DMS79 treated with DMSO at 0.1 percent for 48 hours (cell line): ENCODE data around the gene METTL6.

Experiments used
- DNase-seq: peaks from one replicate; lab custom pipeline; 2025; lab: John Stamatoyannopoulos, UW

The METTL6 gene

GRCh38 chr3:15364078-15364477 lies 63.3 kb downstream of the METTL6 start:
- peak; percentile 61 for DNase-seq

DNA sequence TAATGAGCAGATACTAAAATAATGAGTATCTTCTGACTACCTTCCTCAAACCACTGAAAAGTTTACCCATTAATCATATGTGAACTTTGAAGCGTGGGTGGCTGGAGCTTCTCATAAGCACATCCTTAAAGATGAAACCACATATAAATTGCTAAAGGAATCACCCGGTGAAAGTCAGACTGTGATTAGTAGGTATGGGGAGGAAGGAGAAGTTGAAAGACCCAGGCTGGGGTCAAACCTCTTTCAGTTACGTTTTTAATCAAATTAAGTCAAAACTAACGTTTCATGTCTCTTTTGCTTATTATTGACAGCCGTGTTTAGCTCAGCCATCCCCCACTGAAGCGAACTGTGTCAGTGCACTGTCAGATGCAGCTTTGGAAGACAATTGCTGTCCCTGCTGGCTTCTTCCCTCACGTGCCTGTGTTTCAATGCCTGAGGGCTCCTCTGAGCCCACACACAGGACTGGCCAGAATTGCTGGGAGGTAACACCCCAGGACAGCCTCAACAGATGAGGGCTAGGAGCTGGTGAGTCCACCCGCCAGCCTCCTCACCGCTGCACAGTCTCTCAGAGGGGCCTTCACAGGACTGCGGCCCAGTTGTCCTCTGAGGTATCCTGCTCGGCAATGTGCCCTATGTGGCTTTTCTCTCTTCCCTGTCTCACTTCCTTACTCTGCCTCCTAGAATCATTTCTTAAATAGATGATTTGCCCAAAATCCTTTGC lies 65.7 kb downstream of the METTL6 start:
- no peak for DNase-seq

DNA sequence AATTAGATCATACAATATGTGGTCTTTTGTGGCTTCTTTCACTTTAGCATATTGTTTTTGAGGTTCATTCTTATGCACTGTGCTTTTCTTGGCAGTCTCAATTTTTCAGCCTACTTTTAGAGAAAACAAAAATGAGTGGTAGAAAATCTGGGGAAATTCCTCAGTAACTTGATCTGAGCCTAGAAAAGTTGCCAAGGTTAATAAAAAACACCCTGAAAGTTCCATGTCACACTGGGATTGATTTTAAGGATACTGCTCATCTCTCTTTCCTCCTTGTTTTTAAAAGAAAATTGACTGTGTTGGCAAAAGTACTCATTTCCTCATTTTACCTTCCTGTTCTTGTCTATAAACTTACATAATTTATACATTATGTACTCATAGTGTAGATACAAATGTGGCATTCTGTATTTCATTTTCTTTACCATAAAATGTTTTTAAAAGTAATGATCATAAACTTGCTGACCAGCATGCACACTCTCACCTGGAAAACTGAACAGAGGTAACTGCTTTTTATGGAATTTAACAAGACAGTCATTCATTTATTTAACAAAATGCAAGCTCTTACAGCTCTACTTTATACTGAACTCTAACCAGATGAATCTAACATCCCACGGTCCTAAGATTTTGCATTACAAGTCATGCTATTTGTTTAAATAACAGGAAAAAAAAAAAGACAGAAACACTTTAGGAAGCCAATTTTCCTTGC lies 66.4 kb downstream of the METTL6 start:
- DNase-seq = no peak
